Measurements from ENCODE around the gene ERICH4. TPM values are rescaled to one million over a fixed set of nuclear protein-coding genes. Genes with fewer than 3 reads are reported as not detected.
"Not testable (repeated sequence)": the region's sequence is repeated elsewhere in the genome, so short reads cannot be mapped to it uniquely, and the experiment has no call there.

ERICH4 gene
- total RNA-seq, 1 donor = not detected

- H3K4me2 ChIP-seq (ENCODE audit: insufficient read depth, low read length) = no peak overlapping the region
- H3K27ac ChIP-seq (ENCODE audit: low read depth, low read length) = no peak overlapping the region
- peaks cover 14% of the 10 kb centered on the region for H3K27me3 ChIP-seq (ENCODE audit: insufficient read depth, low read length)
- H4K20me1 ChIP-seq (ENCODE audit: insufficient read depth, low read length) = no peaks in the 10 kb centered on the region
- no peaks in the 10 kb centered on the region for H3K36me3 ChIP-seq (ENCODE audit: insufficient read depth, low read length)
- H3K4me1 ChIP-seq (ENCODE audit: insufficient read depth, low read length) = no peaks in the 10 kb centered on the region
- TF ChIP-seq, protein P1, sequence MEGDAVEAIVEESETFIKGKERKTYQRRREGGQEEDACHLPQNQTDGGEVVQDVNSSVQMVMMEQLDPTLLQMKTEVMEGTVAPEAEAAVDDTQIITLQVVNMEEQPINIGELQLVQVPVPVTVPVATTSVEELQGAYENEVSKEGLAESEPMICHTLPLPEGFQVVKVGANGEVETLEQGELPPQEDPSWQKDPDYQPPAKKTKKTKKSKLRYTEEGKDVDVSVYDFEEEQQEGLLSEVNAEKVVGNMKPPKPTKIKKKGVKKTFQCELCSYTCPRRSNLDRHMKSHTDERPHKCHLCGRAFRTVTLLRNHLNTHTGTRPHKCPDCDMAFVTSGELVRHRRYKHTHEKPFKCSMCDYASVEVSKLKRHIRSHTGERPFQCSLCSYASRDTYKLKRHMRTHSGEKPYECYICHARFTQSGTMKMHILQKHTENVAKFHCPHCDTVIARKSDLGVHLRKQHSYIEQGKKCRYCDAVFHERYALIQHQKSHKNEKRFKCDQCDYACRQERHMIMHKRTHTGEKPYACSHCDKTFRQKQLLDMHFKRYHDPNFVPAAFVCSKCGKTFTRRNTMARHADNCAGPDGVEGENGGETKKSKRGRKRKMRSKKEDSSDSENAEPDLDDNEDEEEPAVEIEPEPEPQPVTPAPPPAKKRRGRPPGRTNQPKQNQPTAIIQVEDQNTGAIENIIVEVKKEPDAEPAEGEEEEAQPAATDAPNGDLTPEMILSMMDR (IDR thresholded peaks at IDR 0.05; ENCODE audit: extremely low read depth, low read depth, low read length) = no peak
- peaks cover 2% of the 10 kb centered on the region for H3K9me3 ChIP-seq (ENCODE audit: low read depth, low read length)
- no peak overlapping the region for H3K4me3 ChIP-seq (ENCODE audit: insufficient read depth, low read length)
- no peak overlapping the region for H2AFZ ChIP-seq (ENCODE audit: low read length)
- DNase-seq (ENCODE audit: insufficient read length, low spot score, missing footprints) = no peak
- H3K79me2 ChIP-seq (ENCODE audit: insufficient read depth, low read length) = no peaks in the 10 kb centered on the region
These were observed 14.3 kb downstream of the ERICH4 start for GRCh38 chr19:41457241-41457640.

- H2AFZ ChIP-seq (ENCODE audit: low read length) = no peak overlapping the region
- no peak for DNase-seq (ENCODE audit: insufficient read length, low spot score, missing footprints)
- TF ChIP-seq, protein P1 (IDR thresholded peaks at IDR 0.05; ENCODE audit: extremely low read depth, low read depth, low read length) = no peak
- no peak overlapping the region for H3K4me3 ChIP-seq (ENCODE audit: insufficient read depth, low read length)
- no peaks in the 10 kb centered on the region for H4K20me1 ChIP-seq (ENCODE audit: insufficient read depth, low read length)
- no peaks in the 10 kb centered on the region for H3K36me3 ChIP-seq (ENCODE audit: insufficient read depth, low read length)
- no peak overlapping the region for H3K27ac ChIP-seq (ENCODE audit: low read depth, low read length)
- no peak overlapping the region for H3K4me2 ChIP-seq (ENCODE audit: insufficient read depth, low read length)
- no peaks in the 10 kb centered on the region for H3K79me2 ChIP-seq (ENCODE audit: insufficient read depth, low read length)
- no peaks in the 10 kb centered on the region for H3K4me1 ChIP-seq (ENCODE audit: insufficient read depth, low read length)
- peaks cover 16% of the 10 kb centered on the region for H3K27me3 ChIP-seq (ENCODE audit: insufficient read depth, low read length)
- no peaks in the 10 kb centered on the region for H3K9me3 ChIP-seq (ENCODE audit: low read depth, low read length)
These were observed 19.5 kb downstream of the ERICH4 start for GRCh38 chr19:41462497-41462896.

- not testable (repeated sequence) for H3K79me2 ChIP-seq (ENCODE audit: insufficient read depth, low read length); H2AFZ ChIP-seq (ENCODE audit: low read length); H3K9me3 ChIP-seq (ENCODE audit: low read depth, low read length); H3K27ac ChIP-seq (ENCODE audit: low read depth, low read length); H3K4me3 ChIP-seq (ENCODE audit: insufficient read depth, low read length); H3K4me2 ChIP-seq (ENCODE audit: insufficient read depth, low read length); H4K20me1 ChIP-seq (ENCODE audit: insufficient read depth, low read length); H3K36me3 ChIP-seq (ENCODE audit: insufficient read depth, low read length); H3K4me1 ChIP-seq (ENCODE audit: insufficient read depth, low read length); DNase-seq (ENCODE audit: insufficient read length, low spot score, missing footprints)
- peaks cover 12% of the 10 kb centered on the region for H3K27me3 ChIP-seq (ENCODE audit: insufficient read depth, low read length)
These were observed 20.6 kb downstream of the ERICH4 start for GRCh38 chr19:41463257-41464256.

GRCh38 chr19:41476583-41476982 lies 33.6 kb downstream of the ERICH4 start:
- no peaks in the 10 kb centered on the region for H3K27me3 ChIP-seq (ENCODE audit: insufficient read depth, low read length)
- DNase-seq (ENCODE audit: insufficient read length, low spot score, missing footprints) = no peak
- H4K20me1 ChIP-seq (ENCODE audit: insufficient read depth, low read length) = no peaks in the 10 kb centered on the region
- no peak overlapping the region for H2AFZ ChIP-seq (ENCODE audit: low read length)
- no peaks in the 10 kb centered on the region for H3K36me3 ChIP-seq (ENCODE audit: insufficient read depth, low read length)
- no peaks in the 10 kb centered on the region for H3K79me2 ChIP-seq (ENCODE audit: insufficient read depth, low read length)
- no peaks in the 10 kb centered on the region for H3K4me1 ChIP-seq (ENCODE audit: insufficient read depth, low read length)
- no peak overlapping the region for H3K27ac ChIP-seq (ENCODE audit: low read depth, low read length)
- no peaks in the 10 kb centered on the region for H3K9me3 ChIP-seq (ENCODE audit: low read depth, low read length)
- H3K4me2 ChIP-seq (ENCODE audit: insufficient read depth, low read length) = no peak overlapping the region
- H3K4me3 ChIP-seq (ENCODE audit: insufficient read depth, low read length) = no peak overlapping the region
- TF ChIP-seq, protein P1 (IDR thresholded peaks at IDR 0.05; ENCODE audit: extremely low read depth, low read depth, low read length) = no peak

All from osteoblast (primary cell).